NCI-H2081 (cell line): ENCODE data around the gene JMJD7.

ENCODE experiments used
- DNase-seq, 2 experiments: peaks; one replicate each; lab custom pipeline; 2025; lab: John Stamatoyannopoulos, UW

The JMJD7 gene

DNA sequence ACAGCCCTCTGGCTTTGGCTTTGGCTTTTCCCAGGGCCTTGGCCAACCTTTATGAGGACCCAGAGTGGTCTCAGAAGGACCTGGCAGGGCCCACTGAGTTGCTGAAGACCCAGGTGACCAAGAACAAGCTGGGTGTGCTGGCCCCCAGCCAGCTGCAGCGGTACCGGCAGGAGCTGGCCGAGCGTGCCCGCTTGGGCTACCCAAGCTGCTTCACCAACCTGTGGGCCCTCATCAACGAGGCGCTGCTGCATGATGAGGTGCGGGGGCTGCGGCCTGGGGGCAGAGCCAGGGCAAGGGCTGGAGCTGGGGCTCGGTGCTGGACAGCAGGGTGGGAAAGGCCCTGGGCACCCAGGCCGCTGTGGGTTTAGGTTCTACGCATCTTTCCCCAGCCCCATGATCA, 16.9 kb downstream of the JMJD7 start:
- DNase-seq = no peak

- DNase-seq = no peak
Measured at GRCh38 chr15:41847206-41847605, 19.3 kb downstream of the JMJD7 start.

GRCh38 chr15:41847981-41848380, 20.1 kb downstream of the JMJD7 start:
- DNase-seq = no peak

DNA sequence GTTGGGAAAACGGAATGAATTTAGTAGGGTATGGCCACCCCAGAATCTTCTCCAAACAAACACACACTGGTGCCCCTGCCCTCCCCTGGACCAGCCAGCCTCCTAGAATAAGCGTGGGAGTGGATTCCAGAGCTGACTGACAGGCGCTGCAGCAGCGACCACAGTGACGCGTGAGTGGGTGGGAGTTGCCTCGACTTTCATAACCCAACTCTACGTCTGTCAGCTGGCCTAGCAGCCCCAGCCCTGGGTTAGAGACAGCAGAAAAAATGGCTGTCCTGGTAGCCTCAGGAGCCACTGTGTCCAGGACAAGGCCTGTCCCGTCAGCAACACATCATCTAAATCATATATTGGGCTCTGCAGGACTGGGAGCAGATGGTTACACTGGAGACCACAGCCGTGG, 20.7 kb downstream of the JMJD7 start:
- no peak for DNase-seq

GRCh38 chr15:41849204-41849603, 21.3 kb downstream of the JMJD7 start:
- no peak for DNase-seq

GRCh38 chr15:41849861-41850260, 22.0 kb downstream of the JMJD7 start:
- no peak for DNase-seq

DNA sequence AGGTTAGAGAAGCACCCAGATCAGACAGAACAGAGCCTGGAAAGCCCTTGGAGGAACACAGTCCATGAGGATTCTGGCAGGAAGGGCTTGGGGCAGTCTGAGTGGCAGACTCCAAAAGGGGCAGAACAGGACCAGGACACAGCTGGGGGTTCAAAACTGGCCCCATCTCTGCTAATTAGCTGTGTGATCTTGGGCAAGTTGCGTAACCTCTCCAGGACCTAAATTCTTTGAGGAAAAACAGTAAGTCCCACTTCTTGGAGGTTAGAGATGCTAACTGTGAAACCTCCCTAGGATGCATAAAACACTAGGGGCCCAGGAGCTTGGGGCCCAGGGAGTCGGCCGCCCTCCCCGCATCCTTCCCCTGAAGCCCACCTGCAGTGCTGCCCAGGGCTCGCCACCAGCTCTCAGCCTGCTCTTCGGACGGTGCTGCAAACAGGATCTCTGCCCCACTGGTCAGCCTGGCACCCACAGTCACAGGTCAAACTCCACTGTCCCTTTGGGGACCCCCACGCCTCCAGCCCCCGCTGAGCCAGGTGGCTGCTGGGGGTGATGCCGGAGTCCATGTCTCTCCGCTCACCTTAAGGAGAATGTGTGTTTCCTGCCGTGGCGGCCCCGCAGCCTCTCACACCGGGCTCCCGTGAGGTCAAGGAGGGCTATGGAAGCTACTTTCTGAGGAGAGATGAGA, 22.7 kb downstream of the JMJD7 start:
- DNase-seq = no peak

DNA sequence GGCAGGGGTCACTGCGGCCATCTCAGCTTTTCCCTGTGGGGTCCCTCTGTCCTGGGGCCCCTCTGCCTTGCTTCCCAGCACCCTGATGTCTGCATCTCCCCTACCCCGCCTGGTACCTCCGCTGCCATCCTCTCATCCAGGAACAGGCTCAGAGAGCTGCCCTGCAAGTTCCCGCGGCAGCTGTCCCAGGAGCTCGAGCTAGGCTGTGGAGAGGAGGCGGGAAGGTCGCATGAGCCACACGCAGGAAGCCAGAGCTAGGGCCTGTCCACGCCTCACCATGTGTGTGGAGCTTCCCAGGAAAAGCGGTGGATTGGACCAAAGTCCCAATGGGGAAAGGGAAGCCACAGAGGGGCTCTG, 23.3 kb downstream of the JMJD7 start:
- no peak for DNase-seq

DNA sequence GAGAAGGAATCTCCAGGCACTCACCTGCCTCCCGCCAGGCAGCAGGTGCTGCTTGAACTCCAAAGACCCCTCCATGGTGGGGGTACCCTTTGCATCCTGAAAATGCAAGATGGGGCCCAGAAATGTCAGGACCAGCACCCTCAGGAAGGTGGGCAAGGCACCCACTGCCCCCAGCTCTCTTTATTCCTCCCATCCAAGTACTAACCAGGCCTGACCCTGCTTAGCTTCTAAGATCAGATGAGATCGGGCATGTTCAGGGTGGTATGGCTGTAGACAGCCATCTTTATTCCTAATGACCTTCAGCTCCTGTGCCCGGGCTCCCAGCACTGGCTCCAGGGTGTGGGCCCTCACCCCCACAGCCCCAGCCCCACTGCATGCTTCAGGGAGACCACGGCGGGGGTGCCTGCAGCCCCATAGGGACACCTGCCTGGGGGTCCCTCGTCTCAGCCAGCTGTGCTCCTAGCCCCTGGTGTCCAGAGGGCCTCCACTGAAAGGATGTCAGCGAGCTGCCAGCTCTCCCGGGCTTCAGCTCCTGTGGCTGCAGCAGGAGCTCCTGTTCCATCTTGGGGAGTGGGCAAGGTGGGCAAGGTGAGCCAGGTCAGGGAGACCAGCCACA, 24.0 kb downstream of the JMJD7 start:
- no peak for DNase-seq

DNA sequence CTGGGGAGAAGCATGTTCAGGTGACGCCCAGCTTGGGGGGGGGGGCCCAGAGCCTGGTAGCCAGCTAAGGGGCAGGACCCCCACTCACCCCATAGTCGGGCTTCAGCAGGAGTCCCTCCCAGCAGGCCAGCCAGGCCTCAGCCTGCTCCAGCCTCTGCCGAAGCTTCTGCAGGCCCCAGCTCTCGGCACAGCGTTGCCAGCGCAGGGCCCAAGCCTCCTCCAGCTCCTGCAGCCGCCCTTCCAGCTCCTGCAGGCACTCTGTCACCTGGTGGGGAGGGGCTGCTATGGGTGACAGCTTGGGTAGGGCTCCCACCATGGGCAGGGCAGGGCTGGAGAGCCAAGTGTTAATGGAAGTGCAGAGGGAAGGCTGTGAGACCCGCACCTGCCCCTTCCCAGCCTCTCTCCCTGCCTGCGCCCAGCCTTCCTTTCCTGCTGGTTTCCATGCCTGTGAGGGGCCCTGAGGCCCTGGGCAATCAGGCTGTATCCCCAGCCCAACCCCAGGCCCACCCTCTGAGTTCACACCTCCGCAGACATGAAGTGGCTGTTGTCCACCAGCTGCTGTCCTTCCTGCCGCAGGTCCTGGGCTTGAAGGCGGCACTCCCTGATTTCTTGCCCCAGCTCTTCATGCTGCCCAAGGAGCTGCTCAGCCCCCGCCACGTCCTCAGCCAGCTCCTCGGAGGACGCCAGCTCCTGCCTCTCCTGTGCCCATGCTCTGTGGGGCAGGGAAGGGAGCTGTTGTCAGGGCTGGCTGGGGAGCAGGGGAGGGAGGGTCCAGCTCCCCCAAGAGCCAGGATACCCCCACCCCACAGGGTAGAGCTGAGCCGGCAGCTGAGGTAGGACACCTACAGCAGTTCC, 25.1 kb downstream of the JMJD7 start:
- DNase-seq = no peak

DNA sequence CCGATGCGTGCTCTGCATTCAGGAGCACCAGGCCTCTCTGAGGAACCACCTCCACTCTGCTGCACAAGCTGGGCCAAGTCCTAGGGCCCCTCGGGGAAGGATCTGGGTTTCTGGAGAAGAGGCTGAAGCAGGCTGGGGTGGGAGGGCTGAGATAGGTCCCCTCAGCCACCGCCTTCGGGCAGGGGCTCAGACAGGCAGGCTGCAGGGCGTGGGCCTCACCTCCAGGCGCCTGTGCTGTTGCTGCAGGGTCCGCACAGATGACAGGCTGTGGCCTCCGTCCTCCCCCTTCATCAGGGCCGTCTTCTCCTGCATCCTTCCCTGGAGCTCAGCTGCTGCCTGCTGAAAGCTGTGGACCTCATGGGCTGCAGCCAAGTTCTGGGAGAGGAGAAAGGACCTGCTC, 25.9 kb downstream of the JMJD7 start:
- DNase-seq = no peak

DNA sequence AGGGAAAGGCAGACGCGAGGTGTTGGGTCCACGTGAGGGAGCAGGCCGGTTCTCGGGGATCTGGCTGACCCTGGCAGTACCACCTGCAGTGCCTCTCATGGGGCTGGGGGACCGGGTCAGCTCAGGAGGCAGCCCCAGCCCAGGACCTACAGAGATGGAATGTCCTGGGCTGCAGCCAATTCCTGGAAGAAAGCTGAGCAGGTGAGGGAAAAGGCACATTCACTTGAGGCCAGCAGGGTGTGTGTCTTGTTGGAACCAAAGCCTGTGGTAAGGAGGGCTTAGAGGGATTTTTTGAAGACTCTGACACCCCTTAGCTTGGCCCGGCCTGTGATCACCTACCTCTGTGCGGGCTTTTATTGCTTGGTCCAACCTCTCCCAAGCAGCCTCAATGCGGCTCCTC, 26.6 kb downstream of the JMJD7 start:
- DNase-seq = no peak

DNA sequence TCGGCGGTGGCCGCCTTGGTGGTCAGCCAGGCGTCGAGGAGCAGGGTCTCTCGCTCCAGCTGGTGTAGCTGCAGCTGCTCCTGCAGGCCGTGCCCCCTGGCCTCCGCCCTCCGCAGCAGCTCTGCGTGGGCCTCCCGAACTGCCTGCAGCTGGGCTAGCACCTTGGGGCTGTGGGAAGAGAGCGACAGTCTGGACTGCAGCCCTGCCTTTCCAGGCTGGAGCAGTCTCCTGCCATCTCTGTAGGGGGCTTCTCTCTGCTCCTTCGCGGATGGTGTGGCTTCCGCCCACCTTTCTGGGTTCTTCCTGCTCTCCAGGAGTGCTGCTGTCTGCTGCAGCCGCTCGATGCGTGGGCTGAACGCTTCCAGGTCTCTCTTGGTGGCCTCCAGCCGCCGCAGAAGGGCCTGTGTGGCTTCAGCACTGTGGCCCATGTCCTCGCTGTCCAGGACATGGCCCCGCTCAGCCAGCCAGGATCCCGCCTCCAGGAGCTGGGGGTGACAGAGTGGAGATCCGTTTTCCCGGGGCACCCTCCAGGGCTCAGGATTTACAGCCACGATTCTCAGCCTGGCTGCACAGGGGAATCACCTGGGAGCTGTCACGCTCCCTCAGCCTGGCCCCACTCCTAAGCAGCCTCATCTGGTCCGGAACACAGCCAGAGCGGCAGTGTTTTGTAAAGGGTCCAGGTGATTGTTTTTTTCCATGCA, 27.5 kb downstream of the JMJD7 start:
- DNase-seq = no peak

GRCh38 chr15:41856262-41856661, 28.4 kb downstream of the JMJD7 start:
- no peak for DNase-seq

DNA sequence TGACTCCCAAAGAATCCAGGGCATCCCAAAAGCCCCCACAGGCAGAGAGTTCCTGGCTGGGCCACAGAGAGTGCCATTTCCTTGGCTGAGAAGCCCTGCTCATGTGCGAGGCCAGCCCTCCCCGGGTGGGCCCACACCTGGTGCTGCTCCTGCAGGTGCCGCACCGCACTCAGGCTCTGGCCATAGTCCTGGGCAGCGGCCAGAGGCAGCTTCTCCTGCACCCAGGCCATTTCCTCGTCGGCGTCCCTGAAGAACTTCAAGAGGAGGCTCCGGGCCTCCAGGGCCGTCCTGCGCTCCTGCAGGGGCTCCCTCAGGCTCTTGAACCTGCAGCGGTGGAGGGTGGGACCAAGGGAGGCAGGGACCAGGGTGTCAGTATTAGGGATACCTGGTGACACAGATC, 28.8 kb downstream of the JMJD7 start:
- no peak for DNase-seq

- DNase-seq = no peak
Measured at GRCh38 chr15:41857316-41857715, 29.4 kb downstream of the JMJD7 start.

GRCh38 chr15:41858756-41859155, 30.9 kb downstream of the JMJD7 start:
- no peak for DNase-seq

GRCh38 chr15:41860049-41860828, 32.3 kb downstream of the JMJD7 start:
- DNase-seq = no peak

DNA sequence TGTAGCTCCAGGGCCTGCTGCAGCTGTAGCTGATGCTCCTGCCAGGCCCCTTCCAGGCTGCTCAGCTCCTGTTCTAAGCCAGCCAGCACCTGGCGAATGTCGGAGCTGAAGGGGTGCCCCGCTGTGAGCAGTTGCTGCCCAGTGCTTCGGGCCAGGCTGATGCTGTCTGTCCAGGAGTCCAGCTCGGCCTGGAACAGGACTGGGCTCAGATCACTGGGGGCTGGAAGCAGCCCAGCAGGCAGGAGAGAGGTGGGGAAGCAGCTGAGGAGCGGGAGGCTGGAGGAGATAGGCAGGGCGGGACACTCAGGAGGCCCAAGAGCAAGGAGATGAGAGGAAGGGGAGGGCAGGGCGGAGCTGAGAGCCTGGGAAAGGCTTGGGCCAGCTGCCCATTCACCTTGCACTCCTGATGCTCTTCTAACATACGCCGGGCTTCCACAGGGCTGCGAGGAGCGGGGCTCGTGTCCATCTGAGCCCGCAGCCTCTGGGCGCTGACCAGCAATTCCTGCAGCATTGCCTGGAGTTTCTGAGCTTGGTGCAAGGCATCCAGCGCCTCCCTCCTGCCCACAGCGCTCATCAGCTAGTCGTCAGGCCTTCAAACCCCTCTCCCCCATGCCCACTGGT, 34.0 kb downstream of the JMJD7 start:
- no peak for DNase-seq

GRCh38 chr15:41862515-41863116, 34.7 kb downstream of the JMJD7 start:
- peak; percentile 36 to 52 for DNase-seq

DNA sequence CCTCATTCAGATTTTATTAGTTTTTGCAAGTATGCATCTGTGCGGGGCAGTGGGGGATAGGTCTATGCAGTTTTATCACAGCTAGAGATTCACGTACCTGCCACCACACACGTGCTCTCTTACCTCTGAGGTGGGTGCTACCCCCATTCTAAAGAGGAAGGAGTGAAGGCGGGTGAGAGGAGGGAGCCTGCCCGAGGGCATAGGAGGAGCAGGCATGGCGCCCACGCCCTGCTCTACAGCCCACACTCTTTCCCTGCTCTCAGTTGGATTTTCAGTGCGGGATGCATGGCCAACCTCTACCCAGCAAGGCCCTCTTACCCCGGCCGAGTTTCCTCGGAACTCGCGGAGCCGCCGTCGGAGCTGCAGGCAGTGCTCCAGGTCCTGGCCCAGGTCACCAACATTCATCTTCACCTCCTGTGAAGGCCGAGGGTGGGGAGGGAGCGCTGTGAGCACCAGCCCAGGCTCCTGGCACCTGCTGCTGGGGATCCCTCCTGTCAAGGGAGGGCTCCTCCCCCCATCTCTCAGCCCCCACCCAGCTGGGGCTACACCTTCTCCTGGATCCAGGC, 37.7 kb downstream of the JMJD7 start:
- no peak for DNase-seq
